ENCODE results near the gene ZNF775. TPM values are rescaled to one million over a fixed set of nuclear protein-coding genes. Genes with fewer than 3 reads are reported as not detected.

Gene ZNF775
- total RNA-seq, 1 experiment from 2014 or later = 9.9 TPM

DNA sequence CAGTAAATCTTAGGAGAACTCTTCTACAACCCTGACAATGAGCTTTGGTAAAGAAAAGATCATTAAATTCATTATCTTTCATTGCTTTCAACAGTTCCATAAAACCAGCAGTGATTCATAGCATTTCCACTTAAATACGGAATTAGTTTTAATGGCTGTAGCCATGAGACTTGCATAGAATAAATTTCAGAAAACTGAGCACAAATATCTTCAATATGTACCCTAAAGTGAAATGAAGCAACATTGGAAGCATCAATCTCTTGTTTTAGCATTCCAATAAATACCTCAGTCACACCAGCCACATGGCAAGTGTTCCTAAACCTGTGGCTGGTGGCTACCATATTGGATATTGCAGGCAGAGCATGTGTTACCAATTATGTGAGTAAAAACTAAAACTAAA, 34.1 kb upstream of the ZNF775 start:
- DNase-seq (ENCODE audit: low spot score) = no peak

DNA sequence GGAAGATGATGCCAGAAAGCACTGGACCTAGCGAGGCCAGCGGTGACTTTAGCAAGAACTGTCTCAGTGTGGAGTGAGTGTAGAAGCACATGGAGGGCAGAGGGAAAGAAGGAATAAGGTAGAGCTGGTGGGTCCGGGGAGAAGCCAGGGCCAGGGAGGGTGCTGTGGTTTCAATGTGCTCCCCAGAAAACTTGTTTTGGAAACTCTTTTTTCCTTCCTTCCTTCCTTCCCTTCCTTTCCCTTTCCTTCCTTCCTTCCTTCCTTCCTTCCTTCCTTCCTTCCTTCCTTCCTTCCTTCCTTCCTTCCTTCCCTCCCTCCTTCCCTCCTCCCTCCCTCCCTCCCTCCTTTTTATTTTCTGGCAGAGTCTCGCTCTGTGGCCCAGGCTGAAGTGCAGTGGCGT, 32.2 kb upstream of the ZNF775 start:
- DNase-seq (ENCODE audit: low spot score) = no peak

DNA sequence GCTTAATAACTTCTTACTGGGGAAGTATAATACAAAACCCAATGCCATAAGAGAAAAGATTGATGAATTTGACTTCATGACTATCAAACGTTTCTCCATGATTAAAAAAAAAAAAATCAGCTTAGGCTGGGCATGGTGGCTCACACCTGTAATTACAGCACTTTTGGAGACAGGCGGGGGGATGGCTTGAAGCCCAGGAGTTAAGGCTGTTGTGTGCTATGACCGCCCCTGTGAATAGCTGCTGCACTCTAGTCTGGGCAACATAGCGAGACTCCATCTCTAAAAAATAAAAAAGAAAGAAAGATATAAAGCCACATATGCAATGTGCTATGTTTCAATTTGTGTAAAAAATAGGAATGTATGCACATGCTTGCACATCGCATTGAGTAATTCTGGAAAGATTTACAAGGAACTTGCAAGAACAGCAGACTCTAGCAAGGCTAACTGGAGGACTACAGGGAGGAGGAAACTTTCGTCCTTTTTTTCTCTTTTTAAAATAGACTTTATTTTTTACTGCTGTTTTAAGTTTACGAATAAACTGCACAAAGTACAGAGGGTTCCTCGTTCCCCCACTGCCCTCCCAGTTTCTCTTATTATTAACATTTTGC, 27.4 kb upstream of the ZNF775 start:
- no peak for DNase-seq (ENCODE audit: low spot score)

DNA sequence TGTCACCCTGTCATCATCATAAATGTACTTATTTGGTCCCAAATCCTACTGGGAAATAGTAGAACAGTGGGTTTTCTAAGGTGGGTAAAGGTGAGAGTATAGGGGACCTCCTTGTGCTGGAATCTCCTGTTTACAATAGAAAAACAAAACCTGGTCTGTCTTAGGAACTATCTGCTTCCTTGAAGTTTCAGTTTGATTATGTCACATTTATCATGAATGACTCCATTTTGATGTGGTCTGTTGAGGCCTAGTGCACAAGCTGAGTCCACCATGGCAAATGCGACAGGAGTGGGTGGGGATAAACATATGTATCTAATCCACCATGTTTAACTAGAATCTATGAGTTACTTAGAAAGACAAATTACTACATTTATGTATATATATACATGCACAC, 23.5 kb upstream of the ZNF775 start:
- DNase-seq (ENCODE audit: low spot score) = no peak

DNA sequence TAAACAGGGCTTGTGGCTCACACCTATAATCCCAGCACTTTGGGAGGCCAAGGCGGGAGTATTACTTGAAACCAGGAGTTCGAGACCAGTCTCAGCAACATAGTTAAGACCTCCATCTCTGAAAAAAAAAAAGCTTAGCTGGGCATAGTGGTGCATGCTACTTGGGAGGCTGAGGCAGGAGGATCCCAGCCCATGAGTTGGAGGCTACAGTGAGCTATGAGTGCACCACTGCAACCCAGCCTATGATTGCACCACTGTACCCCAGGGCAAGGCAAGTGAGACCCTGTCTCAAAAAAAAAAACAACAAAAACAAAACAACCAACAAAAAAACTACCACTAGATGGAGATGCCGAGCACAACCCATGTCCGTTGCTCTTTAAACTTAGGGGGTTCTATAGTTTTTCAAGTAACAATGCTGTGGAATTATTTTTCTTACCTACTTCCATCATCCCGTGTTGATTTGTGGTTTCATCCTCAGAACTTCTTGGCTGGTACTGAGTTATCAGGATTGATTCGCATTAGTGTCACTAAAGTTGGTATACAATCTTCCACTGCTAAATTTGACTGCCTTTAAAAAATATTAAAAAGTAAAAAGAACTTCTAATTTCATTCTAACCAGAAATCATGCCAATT, 22.7 kb upstream of the ZNF775 start:
- peak; percentile 68 for DNase-seq (ENCODE audit: low spot score)

DNA sequence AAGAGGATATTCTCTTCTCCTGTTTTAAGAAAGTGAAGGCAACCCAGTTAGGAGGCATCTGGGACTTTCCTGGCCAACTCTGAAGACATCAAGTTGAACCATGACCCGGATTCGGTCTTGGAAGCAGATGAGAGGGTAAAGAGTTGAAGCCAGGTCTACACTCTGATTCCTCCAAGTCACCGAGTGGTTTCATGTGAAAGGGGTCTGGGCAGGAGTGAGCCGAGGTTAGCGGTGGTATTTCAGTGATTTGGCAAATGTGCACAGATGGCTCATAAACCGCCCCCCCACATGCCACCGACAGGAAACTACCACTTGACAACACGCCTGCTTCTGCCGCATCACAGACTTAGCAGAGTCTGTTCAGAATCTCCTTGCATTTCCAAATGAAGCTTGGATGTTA, 21.9 kb upstream of the ZNF775 start:
- DNase-seq (ENCODE audit: low spot score) = no peak

DNA sequence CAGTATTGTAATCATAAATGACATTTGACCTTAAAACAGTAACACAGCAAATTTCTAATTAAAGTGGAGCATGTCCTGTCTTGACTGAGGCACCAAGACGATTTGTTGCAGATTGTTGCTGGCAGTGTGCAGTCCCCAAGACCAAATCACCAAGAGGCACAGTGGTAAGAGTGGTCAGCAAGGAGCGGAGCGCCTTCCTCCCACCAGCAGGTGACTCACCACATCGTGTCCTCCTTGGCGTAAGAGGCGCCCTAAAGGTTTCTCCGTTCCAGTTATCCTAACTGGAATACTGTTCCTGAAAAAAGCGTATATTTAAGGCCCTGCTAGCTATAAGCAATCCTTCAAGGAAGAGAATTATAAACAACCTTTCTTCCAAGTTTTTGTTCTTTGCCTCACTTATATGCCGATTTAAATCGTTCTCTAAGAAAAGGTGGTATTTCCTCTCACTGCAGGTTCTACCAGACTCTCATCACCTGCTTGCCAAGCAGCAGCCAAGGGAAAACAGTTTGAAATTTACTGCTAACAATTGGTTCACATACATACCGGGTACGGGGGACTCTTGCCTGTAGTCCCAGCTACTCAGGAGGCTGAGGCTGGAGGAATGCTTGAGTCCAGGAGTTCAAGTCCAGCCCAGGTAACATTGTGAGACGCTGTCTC, 21.2 kb upstream of the ZNF775 start:
- peak; percentile 32 for DNase-seq (ENCODE audit: low spot score)

DNA sequence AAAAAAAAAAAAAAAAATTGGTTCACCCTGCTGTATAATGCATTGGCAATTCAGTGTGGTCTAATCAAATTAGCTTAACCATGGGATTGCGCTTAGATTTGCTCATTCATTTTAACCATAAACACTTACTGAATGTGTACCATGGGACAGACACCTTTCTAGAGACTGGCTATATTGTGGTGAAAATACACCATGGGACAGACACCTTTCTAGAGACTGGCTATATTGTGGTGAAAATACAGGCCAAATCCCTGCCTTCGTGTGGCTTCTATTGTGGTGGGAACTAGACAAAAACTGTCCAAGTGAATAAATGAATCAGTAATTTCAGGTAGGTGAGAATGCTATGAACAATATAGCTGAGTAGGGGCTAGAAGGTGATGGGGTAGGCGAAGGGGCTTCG, 20.7 kb upstream of the ZNF775 start:
- DNase-seq (ENCODE audit: low spot score) = no peak

DNA sequence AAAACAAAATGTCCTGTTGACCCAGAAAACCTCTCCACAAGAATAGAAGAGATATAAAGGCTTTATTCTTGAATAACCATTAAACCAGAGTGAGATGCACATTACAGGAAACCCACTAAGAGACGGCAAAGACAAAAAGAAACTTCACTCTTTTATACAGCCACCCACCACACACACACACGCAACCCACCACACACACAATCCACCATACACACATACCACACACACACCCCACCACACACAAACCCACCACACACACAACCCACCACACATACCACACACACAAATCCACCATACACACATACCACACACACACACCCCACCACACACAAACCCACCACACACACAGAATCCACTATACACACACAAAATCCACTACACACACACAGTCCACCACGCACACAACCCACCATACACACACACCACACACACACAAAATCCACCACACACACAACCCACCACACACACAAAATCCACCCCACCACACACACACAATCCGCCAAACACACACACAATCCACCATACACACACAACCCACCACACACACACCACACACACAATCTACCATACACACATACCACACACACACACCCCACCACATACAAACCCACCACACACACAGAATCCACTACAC, 20.0 kb upstream of the ZNF775 start:
- DNase-seq (ENCODE audit: low spot score) = no peak

DNA sequence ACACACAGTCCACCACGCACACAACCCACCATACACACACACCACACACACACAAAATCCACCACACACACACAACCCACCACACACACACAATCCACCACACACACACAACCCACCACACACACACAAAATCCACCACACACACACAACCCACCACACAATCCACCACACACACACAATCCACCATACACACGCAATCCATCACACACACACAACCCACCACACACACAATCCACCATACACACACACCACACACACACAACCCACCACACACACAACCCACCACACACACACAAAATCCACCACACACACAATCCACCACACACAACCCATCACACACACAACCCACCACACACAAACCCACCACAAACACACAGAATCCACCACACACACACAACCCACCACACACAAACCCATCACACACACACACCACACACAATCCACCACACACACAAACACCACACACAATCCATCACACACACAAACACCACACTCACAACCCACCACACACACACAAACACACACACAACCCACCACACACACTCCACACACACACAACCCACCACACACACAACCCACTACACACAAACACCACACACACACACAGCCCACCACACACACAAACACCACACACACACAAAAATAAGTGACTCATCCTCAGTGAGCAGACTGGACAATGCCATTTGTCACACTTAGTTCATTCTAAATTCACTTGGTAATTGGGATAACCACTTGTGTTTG, 19.3 kb upstream of the ZNF775 start:
- no peak for DNase-seq (ENCODE audit: low spot score)

DNA sequence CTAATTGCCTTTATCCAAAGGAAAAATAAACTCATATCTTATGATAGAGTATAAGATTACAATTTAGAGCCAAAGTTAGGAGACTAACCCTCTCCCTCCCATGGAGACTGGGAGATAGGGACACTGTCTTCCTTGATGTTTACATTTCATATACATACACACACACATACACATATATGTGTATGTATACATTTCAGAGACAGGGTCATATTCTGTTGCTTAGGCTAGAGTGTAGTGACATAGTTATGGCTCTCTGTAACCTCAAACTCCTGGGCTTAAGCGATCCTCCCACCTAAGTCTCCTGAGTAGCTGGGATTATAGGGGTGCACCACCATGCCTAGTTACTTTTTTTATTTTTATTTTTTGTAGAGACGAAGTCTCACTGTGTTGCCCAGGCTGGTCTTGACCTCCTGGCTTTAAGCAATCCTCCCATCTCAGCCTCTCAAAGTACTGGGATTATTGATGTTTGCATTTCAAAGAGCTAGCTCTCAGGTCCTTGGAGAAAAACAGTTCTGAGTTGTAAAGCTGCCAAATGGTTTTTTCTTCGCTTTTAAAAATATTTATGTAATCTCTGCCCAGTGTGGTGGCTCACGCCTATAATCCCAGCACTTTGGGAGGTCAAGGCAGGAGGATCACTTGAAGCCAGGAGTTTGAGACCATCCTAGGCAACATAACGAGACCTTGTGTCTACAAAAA, 18.6 kb upstream of the ZNF775 start:
- DNase-seq (ENCODE audit: low spot score) = no peak

DNA sequence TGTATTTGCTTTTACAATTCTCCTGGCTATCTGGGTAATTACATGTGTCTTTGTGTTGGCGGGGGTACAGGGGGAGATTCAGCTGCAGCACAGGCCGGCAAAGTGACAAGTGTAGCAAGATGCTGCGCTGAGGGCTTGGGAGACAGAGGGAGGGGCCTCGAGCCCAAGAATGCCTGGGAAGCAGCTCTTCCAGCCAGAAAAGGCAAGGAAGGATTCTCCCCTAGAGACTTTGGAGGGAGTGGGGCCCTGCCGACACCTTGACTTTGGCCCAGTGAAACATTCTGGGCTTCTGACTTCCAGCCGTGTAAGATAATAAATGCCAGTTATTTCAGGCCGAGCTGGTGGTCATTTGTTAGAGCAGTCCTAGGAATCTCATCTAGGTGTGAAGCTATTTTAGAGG, 17.7 kb upstream of the ZNF775 start:
- no peak for DNase-seq (ENCODE audit: low spot score)

DNA sequence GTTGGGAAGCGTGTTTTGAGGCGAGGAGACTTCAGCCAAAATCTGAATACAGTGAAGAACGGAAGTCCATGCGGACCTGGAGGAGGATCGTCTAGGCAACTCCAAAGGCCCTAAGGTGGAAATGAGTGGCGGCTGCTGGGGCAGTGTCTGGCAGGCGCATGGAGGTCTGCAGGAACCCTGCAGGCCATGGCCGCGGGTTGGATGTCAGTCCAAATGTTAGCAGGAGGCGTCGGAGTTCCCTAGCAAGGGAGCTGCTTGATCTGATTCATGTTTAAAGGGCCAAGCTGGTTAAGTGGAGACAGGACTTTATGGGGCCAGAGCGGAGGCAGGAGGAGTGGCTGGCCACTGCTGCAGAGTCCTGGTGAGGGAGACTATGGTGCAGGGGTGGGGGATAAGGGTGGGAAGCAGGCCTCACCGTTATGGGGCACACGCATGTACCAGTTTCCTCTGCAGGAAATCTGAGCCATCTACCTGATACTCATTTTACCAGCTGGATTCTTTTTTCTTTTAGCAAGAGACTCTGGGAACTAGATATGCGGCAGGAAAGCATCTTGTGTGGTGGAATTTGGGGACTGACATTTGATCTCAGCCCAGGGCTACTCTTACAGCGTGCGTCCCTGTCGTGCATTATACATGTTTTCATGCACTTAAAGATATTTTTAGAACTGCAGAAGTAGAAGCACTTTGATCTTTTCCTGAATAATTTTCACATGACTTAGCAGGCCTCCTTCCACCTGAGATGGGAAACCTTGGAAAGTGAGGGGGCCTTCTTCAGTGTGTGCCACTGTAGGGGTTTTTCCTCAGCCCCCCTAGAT, 17.1 kb upstream of the ZNF775 start:
- no peak for DNase-seq (ENCODE audit: low spot score)

DNA sequence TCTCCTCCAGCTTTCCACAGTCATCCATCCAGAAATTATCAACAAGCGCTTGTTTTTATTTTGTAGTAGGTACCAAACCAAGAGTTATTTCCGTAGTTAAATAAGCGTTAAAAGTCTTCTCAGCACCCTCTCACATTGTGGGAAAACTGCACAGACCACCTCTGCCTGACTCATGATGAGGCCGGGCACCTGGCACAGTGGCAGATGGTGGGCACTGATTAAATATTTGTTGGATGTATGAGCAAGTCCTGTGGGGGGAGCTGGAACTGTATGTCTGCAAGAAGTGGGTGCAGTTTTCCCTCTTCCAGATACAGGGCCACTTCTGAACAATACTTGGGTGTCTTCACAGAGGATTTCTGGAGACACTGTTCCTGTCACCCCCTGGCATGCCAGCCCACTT, 15.8 kb upstream of the ZNF775 start:
- no peak for DNase-seq (ENCODE audit: low spot score)

DNA sequence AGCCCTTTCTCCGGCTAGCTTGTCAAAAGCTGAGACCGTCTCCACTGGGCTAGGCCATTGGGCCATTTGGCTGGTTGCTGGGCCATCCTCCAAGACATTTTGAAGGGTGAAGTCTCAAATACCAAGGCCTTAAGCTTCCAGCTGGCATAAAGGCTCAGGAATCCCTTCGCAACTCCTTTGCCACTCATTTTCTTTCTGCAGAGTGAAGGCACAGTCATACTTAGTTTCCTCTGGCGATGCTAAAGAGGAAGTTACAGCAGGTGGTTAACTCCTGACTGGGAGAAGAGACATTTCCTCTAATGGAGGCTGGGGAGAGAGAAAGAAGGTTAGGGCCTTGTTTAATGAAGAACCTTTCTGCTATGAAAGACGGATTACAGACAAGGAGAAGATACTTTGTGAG, 15.3 kb upstream of the ZNF775 start:
- DNase-seq (ENCODE audit: low spot score) = no peak

DNA sequence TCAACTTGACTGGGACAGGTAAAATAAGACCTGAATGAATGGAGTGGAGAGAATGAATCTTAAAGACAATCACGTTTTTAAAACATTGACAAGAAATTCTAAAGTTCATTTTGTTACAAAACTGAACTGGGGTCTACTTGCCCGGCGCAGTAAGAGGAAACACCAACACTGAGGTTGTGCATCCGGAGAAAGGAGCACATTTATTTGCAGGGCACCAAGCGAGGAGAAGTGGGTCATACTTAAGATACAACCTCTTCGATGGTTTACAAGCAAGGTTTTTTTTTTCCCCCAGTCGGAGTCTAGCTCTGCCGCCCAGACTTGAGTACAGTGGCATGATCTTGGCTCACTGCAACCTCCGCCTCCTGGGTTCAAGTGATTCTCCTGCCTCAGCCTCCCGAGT, 13.9 kb upstream of the ZNF775 start:
- no peak for DNase-seq (ENCODE audit: low spot score)

DNA sequence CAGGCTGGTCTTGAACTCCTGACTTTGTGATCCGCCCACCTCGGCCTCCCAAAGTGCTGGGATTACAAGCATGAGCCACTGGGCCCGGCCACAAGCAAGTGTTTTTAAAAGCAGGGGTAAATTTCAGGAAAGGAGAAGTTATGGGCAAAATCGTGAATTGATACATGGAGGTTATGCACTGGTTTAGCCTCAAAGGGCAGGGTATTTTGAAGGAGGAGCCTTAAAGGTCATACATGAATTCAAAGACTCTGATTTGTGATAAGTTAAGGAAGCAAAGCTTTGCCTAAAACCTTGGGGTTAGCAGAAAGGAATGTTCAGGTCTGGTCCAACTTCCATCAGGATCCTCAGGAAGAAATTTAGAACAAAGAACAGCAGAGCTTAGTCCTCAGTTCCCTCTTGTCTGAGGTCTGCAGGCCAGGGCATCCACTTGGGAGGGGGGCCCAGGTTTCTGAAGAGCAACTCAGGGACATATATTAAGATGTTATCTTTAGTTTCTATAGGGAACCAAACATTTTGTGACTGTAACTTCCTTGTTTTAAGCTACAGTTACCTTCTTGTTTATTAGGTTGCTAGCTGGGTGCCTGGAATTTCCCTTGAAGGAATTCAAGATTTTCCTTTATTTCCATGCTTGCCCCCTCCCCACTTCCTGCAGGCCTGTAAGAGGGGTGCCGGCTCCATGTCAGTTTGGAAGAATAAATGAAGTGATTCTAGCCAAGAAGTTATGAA, 13.3 kb upstream of the ZNF775 start:
- peak; percentile 76 for DNase-seq (ENCODE audit: low spot score)

DNA sequence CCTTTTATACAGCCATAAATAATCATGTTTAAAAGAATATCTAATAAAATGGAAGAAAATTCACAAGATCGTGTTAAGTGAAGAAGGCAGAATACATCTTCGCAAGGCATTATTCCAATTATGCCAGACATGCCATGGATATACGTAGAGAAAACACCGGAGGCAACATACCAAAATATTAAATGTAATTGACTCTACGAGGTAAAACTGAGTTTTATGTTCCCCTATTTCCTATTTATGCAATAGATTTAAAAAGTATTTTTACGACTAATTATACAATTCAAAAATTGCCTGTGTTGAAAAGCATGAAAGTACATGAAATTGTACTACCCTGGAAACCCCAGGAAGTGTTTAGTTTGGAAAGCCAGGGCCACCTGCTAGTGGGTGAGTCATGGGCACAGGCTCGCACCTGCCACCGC, 11.4 kb upstream of the ZNF775 start:
- DNase-seq (ENCODE audit: low spot score) = no peak

DNA sequence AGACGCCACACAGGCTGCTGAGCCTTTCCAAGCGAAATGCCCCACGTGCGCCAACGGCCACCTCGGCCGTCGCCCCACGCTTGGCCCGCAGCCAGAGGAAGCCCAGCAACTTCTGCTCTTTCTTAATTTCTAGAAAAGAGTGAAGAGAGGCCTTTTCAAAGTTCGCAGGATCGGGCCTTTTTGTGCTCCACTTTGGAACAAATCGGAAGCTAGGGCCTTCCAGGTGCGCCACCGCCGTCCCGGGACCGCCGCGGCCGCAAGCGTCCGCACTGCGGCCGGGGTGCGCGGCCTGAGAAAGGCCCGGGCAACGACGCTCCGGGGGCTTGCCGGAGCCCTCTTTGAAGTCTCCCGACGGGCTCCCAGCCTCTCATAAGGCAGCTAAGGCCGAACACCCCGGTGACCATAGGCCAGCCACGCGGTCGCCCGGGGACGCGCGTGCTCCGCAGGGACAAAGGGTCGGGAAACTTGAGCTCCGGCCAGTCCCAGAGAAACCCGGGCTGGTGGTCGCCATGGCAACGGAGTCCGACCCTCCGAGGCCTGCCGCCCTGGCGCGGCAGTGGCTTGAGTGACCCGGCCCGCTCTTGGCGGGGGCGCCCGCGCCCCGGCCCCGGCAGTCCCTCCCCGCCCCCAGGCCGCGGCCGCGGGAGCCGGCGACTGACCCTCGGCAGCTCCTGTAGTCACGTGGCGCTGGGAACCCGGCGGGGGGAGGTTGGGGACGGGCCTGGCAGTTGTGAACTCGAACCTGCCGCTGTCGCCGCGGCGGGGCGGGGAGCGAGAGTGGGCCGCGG, 10.8 kb upstream of the ZNF775 start, which contains the start of gene REPIN1:
Gene REPIN1 (plus strand): TSS at position 727 of the 788 bp plus-strand sequence. CDS start 890 bp downstream, outside the sequence.
- DNase-seq (ENCODE audit: low spot score) = peak; percentile 98
